GM19438 (cell line): ENCODE measurements around the gene CYFIP1.

Source experiments
- ATAC-seq: cut with Tn5 transposase; IDR thresholded peaks from one replicate; pipeline ENCODE4 v1.9.1; 2021; ENCODE audit warnings: low read depth; ENCODE audit not compliant: unreplicated experiment

CYFIP1 gene

DNA sequence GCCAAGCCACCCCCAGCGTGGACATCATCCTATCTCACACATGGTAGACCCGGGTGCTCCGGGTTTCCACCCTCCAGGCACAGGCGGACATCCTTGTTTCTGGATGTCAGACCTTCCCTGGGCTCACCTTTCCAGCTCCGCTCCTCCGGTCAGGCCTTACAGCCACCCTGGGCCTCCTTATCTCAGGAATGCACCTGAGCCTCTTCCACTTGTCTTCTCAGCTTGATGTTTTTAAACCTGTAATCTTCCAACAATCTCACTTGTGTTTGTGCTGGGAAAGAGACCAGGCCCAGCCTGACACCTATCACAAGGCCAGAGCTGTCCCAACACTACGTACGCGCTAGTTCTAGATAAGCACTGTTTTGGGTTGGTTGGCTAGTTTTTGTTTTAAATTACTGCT is 87.8 kb downstream of the CYFIP1 start:
- ATAC-seq: no peak

DNA sequence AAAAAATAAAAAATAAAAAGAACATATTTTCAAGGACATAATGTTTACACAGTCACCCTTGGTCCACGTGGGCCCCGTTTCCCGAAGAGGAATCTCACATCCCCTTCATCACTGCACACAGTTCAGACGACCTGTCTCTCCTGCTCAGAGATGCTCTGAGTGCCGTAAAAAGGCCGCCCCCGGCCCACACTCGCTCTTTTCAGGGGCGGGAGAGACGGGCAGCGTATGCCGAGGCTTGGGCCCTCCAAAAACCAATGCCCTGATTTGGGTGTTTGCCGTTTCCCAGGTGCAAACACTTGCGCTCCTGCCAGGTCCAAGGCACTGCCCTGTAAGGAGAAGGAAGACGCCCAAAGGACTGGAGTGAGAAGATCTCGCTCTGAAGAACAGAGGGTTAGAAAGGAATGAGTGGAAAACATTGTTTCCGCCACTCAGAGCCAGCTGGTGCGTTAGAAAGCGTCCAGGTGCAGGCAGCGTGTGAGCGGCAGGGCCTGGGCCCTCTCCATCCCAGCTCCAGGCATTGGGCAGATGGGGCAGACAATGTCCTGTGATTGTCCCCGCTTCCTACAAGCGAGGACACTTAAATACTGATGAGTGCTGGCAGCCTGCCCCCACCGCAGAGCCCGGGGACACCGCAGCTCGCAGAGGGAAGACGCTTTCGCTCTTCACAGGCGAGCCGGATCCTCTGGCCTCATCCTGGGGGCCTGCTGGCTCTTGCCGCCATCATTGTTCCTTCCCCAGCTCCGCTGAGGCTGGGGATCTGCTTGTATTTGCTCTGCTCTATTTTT is 88.5 kb downstream of the CYFIP1 start:
- no peak for ATAC-seq

DNA sequence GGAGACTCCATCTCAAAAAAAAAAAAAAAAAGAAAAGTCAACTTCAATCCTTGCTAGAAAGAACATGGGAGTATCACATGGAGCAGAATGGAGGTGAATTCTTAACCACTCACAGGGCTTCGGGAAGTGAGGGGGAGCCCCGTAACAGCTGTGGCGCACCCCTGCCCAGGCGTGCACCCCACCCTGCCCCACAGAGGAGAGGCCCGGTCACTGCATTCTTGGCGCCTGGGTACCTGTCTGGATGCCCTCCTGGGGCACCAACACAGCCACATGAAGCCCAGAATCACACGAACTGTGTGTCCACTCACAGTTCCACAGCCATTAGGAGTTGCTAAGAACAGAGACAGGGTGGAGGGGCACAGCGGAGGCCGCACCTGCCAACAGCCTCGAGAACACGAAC is 89.9 kb downstream of the CYFIP1 start:
- ATAC-seq: no peak

DNA sequence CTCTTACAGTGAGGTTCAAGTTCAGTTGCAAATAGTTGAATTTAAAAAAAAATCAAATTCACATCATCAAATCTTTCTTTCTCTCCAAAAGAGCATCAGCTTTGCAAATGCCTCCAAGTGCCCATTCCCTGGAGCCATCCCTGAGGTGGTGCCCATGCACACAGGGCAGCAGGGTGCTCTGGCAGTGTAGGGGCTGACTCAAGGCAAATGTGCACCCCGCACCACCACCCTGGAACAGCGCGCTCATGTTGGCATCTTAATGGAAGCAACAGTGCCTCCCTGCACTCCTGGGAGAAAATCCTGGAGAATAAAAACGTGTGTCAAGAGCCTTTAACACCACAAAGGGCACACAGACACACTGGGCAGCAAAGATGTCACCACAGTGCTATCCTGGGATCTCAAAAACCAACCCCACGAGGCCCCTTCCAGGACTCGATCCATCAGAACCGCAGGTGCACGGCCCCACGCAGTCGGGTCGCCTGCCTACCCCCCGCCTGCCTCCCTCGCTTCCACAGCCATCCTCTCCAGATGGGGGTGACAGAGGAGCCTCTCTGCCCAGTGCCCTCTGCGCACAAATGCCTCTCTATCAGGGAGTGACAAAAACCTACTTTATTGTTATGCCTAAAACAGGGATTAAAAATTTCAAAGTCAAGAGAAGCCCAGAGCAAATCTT is 90.9 kb downstream of the CYFIP1 start:
- no peak for ATAC-seq

DNA sequence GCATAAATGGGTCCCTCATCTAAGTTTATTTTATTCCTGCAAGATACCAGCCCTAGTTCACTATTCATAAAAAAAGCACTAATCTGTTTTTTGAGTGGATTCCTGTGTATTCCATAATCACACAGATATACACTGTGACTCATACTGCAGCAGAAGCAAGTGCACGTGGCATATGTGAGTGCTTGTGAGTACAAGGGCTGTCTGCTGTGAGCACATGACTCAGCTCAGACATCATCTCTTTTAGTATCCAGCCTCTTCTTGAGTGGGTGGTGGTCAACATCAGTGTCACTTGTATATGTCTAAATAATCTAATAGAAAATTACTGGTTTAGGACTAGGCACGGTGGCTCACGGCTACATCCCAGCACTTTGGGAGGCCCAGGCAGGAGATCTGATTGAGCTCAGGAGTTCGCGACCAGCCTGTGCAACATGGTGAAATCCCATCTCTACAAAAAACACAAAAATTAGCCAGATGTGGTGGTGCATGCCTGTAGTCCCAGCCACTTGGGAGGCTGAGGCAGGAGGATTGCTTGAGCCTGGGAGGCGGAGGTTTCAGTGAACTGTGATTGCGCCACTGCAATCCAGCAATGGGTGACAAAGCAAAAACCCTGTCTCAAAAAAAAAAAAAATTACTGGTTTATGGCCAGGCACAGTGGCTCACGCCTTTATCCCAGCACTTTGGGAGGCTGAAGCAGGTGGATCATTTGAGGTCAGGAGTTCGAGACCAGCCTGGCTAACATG is 91.9 kb downstream of the CYFIP1 start:
- ATAC-seq: no peak

DNA sequence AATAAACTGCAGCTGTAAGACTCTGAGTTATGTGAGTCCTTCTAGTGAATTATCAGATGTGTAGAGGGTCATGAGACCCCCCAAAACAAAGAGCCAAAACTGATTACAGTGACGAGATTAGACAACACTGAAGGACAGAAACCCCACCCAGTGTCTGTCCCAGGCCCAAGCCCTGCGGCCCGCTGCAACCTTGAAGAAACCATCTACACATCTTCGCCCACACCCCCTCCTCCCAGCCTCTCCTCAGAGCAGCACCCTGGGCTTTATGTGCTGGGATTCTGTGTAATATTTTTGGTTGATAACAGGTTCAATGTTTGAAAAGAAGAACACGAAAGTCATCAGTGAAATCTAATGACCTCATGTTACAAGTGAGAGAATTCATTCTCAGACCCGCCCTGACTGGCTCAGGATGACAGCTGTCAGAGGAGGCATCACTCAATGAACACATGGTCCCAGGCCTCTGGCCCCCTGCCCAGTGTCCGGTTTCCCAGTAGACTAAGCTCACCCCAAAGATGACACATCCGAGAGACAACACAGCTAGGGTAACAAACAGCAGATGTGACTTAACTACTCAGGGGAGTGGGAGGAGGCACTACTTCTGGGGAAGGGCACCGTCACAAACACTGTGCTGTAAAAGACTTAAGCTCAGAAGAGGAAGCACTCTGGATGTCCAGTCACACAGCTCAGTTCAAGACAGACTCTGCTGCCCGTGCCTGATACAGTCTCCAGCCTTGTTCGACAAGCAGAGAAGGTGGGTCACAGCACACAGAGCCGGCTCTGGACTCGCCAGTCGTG is 92.8 kb downstream of the CYFIP1 start:
- ATAC-seq: no peak

DNA sequence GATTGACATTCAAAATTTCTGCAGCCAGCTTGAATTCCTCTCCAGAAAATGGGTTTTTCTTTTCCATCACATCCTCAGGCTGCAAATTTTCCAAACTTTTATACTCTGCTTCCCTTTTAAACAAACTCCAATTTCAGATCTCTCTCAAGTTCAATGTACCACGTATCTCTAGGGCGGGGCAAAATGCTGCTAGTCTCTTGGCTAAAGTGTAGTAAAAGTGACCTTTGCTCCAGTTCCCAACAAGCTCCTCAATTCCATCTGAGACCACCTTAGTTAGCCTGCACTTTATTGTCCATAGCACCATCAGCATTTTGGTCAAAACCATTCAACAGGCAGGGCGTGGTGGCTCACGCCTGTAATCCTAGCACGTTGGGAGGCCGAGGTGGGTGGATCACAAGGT is 95.0 kb downstream of the CYFIP1 start:
- ATAC-seq: no peak

DNA sequence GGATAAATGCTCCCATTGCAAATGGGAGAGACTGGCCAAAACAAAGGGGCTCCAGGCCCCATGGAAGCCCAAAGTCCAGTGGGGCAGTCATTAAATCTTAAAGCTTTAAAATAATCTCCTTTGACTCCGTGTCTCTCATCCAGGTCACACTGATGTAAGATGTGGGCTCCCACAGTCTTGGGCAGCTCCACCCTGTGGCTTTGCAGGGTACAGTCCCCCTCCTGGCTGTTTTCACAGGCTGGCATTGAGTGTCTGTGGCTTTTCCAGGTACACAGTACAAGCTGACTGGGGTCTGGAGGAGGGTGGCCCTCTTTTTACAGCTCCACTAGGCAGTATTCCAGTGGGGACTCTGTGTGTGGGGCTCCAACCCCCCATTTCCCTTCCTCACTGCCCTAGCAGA is 95.8 kb downstream of the CYFIP1 start:
- ATAC-seq: no peak

DNA sequence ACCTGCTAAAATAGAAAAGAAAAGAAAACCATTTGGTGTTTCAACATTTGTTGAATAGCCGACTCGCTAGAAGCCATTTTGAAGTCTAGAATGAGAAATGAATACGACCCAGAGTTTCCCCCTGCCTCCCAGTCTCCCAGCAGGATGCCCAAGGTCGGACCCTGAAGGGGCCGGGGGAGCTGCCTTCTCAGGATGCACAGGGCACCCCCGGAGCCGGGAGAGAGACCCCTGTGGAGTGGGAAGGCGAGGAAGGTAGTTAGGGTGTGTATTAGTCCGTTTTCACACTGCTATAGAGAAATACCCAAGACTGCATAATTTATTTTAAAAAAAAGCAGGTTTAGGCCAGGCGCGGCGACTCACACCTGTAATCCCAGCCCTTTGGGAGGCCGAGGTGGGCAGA is 97.0 kb downstream of the CYFIP1 start:
- no peak for ATAC-seq

DNA sequence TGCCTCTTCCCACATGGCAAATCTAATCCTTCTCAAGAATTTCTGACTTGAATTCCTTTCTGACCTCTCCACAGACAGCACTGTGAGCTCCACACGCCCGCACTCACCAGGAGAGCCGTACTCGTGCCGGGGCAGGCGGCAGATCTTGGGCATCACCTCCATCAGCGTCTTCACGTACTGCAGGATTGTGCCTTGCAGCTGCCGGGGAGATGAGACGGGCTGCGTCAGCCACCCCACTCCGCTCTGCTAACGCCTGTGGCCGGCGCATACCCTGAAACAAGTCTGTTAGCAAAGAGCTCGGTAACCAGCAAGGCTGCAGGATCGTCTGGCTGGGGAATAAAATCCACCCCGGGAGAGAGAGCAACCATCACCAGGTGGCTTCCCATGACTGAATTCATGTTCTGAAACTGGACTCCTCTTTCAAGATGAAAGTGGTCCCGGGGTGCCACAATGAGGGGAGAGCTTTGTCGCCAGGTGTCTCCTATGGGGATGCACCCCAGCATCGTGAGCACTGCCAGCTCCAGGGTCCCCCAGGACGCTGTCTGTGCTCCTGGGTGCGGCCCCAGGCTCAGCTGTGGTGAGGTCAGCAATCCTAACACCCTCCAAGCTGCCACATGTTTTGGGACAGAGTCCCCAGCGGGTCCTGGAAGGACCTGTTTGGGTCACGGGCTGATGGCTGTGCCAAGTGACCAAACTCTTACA is 98.3 kb downstream of the CYFIP1 start:
- no peak for ATAC-seq

DNA sequence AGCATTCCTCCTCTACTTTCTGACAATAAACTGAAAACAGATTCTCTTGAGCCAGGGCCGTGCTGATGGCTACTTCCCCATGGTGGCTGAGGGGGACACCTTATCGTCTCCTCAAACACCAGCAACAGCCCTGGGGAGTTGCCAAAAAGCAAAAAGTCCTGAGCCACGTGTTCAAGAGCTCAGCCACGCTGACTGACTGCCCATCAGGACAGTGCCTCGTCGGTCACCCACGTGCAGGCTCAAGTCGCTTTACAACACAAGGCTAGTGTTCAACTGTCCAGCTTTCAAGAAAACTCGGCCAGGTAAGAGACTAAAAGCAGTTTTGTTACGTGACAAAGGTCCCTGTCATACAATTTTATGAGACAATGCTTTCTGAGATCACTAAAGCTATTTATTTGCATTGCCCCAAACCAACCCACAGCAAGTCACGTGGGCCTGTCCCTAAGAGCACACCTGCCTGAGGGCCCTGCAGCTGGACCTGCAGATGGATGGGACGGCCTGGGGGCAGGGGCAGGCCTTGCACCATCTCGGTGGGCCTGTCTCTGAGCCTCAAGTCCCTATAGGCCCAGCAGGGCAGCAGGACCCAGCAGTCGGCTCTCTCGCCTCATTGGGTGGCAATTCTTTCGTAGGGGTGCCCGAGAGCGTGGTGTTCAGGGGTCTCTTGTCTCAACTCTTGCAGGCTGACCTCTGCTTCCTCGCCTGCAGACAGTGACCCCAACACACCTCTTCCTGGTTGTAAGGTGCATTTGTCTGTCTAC is 99.0 kb downstream of the CYFIP1 start:
- ATAC-seq: no peak

DNA sequence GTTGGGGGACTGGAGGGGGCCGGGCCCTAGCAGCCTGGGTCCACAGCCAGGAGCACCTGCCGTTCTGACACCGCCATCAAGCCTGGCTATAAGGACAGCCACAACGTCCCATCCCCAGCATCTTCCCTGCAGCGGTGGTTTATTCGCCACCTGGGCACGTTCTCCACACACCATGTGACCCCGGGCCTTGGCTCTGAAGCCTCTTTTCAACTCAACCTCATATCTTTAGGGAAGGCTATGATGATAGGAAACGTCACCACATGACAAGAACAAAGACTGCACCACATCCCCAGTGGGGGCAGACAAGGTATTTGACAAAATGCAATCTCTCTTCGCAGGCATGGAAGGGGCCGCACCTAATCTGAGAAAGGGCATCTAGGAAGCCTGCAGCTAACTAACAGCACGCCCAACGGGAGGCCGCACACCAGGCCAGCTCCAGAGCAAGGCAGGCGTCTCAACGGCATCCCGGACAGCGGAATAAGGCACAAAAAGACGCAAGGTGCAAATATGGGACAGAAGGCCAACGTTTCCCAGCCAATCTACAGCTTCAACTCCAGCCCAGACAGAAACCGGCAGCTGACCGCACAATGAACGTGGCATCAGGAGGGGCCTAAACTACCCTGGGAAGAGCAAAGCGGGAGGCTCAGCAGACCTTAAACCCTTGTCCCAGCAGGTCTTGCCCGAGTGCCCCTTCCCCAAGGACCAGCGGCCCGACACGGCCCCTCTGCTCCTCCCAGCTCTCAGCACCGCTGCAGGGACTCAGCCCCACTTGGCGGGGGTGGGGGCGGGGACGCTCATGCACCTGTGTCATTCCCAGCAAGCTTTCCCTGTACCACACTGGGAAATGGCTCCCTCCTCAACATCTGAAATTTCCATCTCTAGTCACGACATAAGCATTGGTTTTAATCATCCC is 99.8 kb downstream of the CYFIP1 start:
- no peak for ATAC-seq

DNA sequence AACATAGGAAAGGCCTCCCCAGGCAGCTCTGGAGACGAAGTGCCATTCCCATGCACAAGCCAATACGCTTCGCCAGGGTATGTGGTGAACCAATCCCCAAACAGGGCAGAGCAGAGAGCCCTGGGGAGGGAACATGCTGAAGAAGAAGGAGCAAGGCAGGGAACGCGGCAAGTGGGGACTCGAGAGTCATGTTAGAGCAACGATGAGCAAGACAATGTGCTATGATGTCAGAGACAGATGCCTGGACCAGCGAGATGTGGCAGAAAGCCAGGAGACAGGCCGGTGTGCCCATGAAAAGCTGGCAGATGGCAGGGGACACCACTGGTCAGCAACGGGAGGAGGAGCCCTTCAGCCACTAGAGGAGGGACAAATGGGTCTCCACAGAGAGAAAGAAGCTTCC is 102.1 kb downstream of the CYFIP1 start:
- no peak for ATAC-seq

DNA sequence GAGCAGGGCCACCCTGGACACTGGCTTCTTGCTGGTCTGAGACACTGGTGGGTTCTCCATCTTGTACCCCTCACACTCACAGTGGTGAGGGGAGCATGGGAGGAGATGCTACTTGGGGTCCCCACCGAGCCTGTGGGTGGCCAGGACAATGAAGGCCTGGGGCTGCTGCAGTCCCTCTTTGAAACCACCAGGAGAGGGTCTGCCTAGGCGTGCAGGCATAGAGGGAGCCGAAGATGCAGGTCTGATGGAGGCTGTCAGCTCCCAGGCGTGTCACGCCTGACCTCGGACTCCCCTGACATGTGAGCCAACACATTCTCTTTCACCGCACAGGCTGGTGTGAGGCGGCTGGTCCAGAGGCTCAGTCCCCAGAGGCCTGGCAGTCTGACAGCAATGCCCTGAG is 102.6 kb downstream of the CYFIP1 start:
- no peak for ATAC-seq

DNA sequence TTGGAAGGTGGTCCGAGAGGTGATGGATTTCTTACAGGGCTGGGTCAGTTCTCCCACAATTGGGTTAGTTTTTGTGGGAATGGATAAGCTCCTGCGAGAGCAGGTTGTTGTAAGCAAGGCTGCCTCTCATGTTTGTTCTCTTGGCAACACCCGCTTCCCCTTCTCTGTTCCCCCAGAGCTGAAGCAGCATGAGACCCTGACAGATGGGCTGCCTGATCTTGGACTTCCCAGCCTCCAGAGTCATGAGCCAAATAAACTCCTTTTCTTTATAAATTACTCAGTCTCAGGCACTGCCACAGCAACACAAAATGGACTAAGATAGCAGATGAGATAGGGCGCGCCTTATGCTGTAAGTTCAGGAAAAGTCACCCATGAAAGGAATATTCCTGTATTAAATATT is 103.1 kb downstream of the CYFIP1 start:
- ATAC-seq: no peak

DNA sequence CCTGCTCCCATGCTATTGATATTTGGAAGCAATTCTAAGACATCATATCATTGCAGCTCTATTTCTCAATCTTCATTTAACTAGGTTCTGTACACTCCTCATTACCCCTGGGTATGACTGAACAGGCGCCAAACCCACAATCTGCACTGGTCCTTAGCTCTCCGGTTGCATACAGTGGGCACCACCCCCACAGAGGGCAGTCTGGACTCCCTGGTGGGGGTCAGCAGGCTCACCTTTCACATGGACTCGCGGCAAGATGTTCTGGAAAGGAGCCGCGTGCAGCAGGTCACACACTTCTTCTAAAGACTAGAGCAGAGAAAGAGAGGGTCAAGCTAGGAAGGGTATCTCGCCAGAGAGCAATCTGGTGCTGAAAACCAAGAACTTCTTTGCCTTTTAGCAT is 105.2 kb downstream of the CYFIP1 start:
- ATAC-seq: no peak

DNA sequence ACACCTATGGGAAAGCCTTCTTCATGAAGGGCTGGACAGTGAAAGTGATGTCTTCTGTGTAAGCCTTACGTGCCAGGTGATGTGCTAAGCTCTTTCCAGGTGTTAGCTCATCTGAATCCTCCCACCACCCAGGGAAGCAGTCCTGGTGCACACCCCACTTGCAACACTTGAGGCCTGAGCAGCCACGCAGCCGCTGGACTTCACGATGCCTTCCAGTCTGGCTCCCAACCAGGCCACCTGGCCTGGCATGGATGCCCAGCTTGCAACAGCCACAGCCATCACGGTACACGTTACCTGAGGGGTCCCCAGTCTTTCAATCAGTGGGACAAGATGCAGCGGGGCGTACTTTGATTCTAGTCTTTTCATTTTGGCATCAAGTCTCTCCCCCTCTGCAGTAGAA is 105.9 kb downstream of the CYFIP1 start:
- no peak for ATAC-seq

DNA sequence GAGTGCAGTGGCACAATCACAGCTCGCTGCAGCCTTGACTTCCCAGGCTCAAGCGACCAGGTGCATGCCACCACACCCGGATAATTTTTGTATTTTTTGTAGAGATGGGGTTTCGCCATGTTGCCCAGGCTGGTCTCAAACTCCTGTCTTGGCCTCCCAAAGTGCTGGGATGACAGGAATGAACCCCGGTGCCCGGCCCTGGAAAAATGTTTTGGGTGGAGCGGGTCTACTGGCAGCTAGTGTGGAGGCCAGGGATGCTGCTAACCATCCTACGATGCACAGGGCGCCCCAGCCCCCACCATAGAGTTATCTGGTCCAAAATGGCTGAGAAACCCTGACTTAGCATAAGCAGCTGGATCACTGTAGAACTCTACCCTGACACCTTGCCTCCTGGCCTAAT is 106.3 kb downstream of the CYFIP1 start:
- ATAC-seq: no peak
